Gastroesophageal sphincter (tissue), 3 donors: Measurements from ENCODE around the gene SLC35A5.

Experiments used
- CTCF ChIP-seq, 4 experiments: fragments of 200-600 bp in 2 of 4; fragments of 450-650 bp in 2 of 4; sonication (generic) in 1 of 4; IDR thresholded peaks; one replicate each; pipeline ENCODE4 v1.5.1; 2017 to 2019; ENCODE audit warnings: antibody characterized with exemption in 4 of 4, mild to moderate bottlenecking in 2 of 4, moderate library complexity in 2 of 4
- POLR2A ChIP-seq, 2 donors: fragments of 450-650 bp; IDR thresholded peaks; one replicate each; pipeline ENCODE4 v1.6.1; 2017; ENCODE audit warnings: antibody characterized with exemption in 2 of 2, mild to moderate bottlenecking in 2 of 2, moderate library complexity in 1 of 2

DNA sequence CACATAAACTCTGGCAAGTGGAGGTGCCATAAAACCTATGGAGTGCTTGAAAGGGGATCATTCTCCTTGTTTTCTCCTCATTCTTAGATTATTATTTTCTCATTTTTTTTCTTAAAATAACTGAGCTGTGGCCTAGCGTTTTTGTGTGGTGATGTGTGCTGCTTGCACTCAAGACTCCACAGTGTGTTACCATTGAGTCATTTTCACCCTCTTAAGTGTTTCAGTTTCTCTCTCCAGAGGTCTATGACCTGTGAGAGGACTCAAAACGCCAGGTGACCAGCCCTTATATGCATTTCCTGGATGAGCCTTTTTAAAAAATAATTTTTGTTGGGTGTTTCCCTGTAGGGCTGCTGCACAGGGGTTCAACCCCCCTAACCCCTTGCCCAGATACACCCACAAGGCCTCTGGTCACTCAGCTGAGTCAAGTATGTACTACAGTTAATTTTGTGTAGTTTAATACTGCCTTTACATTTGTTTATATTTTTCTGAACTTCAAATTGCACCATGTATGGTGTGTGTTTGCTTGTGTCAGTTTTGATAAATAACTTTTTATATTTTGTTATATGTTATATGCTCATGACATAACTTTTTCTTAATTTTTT lies 47.2 kb upstream of the SLC35A5 start:
- no peak for TF ChIP-seq CTCF (IDR thresholded peaks at IDR 0.05)
- no peak for TF ChIP-seq POLR2A (IDR thresholded peaks at IDR 0.05)
